Measurements from ENCODE around the gene KCNH6. TPM values are rescaled to one million over a fixed set of nuclear protein-coding genes. Genes with fewer than 3 reads are reported as not detected.

Gene KCNH6
- total RNA-seq, 1 donor from 2014 or later, result not detected

DNA sequence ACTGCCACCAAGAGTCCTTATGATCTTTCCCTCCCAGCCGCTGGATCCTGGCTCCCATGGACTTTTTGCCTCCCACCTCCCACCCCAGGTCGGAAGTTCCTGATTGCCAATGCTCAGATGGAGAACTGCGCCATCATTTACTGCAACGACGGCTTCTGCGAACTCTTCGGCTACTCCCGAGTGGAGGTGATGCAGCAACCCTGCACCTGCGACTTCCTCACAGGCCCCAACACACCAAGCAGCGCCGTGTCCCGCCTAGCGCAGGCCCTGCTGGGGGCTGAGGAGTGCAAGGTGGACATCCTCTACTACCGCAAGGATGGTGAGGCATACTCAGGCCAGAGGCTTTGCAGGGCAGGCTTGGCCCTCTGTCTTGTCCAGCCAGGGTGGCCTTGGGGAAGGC, 893 bp downstream of the KCNH6 start:
- no peaks in the 10 kb centered on the region for H3K4me1 ChIP-seq
- intact Hi-C loops (cut with DNase I), result no loop called here
- H3K27ac ChIP-seq, result no peak overlapping the region
- H3K36me3 ChIP-seq, result no peaks in the 10 kb centered on the region
- no peak overlapping the region for H3K4me3 ChIP-seq
- DNase-seq (ENCODE audit: extremely low spot score in 2 of 2), result no peak
- H3K27me3 ChIP-seq, result no peaks in the 10 kb centered on the region
- no peak for TF ChIP-seq POLR2A (IDR thresholded peaks at IDR 0.05)
- no peak for TF ChIP-seq POLR2AphosphoS5 (IDR thresholded peaks at IDR 0.05; ENCODE audit: insufficient read depth in 1 of 2, low read depth in 1 of 2)
- H3K9me3 ChIP-seq, result no peaks in the 10 kb centered on the region

DNA sequence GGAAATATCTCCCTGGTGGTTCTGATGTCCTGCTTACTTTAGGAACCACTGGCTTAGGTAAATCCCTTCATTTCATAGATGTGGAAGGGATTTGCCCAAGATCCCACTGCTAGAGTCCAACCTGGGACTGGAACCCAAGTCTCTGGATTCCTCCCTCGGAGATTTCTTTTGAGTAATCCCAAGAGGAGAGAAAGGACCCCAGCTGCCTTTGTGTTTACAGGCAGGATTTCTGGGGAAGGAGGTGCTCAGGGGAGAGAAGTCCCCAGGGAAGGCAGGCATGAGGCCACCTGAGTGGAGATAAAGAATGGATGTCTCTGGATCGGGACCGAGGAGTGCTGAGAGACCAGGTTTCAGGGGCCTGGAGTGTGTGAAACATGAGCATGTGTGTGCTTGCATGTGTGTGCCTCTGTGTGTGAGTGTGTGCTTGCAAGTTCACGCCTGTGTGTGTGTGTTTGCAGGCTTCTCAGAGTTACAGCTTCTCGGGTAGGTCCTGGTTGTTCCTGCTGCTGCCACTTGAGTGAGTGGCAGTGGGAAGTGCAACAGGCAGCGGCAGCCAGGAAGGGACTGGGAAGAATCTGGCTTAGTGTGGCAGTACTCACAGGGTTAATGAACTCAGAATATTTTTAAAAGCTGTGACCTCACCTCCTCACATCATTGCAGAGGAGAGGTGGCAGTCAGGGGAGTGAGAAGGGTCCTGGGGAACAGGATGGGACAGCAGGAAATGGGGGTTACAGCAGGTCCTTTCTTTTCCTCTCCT, 2.2 kb downstream of the KCNH6 start:
- H3K9me3 ChIP-seq, result no peaks in the 10 kb centered on the region
- no peaks in the 10 kb centered on the region for H3K4me1 ChIP-seq
- no peaks in the 10 kb centered on the region for H3K36me3 ChIP-seq
- H3K4me3 ChIP-seq, result no peak overlapping the region
- intact Hi-C loops (cut with DNase I), result no loop called here
- DNase-seq (ENCODE audit: extremely low spot score in 2 of 2), result no peak
- H3K27me3 ChIP-seq, result no peaks in the 10 kb centered on the region
- TF ChIP-seq, protein P1, sequence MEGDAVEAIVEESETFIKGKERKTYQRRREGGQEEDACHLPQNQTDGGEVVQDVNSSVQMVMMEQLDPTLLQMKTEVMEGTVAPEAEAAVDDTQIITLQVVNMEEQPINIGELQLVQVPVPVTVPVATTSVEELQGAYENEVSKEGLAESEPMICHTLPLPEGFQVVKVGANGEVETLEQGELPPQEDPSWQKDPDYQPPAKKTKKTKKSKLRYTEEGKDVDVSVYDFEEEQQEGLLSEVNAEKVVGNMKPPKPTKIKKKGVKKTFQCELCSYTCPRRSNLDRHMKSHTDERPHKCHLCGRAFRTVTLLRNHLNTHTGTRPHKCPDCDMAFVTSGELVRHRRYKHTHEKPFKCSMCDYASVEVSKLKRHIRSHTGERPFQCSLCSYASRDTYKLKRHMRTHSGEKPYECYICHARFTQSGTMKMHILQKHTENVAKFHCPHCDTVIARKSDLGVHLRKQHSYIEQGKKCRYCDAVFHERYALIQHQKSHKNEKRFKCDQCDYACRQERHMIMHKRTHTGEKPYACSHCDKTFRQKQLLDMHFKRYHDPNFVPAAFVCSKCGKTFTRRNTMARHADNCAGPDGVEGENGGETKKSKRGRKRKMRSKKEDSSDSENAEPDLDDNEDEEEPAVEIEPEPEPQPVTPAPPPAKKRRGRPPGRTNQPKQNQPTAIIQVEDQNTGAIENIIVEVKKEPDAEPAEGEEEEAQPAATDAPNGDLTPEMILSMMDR (IDR thresholded peaks at IDR 0.05), result no peak
- TF ChIP-seq POLR2AphosphoS5 (IDR thresholded peaks at IDR 0.05; ENCODE audit: insufficient read depth in 1 of 2, low read depth in 1 of 2) (no peak), POLR2A (IDR thresholded peaks at IDR 0.05) (no peak)
- H3K27ac ChIP-seq, result no peak overlapping the region

DNA sequence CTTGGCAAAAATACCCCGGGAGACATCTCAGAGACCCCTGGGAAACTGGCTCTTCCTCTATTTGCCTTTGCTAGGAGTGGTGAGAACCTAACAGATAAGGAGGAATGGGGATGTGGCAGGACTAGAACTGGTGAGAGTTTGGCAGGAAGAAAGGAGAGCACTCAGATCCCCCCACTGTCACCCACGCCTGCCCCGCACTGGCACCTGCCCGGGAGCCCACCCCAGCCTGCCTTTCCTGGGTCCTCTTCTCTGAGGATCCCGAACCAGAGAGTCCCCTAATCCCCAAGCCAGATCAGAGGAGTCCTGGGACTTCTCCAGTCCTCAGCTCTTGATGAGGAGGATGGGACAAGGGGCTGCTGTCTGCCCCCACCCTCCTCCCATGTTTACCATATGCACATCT, 3.7 kb downstream of the KCNH6 start:
- intact Hi-C loops (cut with DNase I), result no loop called here
- no peaks in the 10 kb centered on the region for H3K27me3 ChIP-seq
- no peak overlapping the region for H3K27ac ChIP-seq
- H3K9me3 ChIP-seq, result no peaks in the 10 kb centered on the region
- DNase-seq (ENCODE audit: extremely low spot score in 2 of 2), result no peak
- TF ChIP-seq POLR2A (IDR thresholded peaks at IDR 0.05) (no peak), POLR2AphosphoS5 (IDR thresholded peaks at IDR 0.05; ENCODE audit: insufficient read depth in 1 of 2, low read depth in 1 of 2) (no peak)
- TF ChIP-seq, protein P1 (IDR thresholded peaks at IDR 0.05), result no peak
- no peak overlapping the region for H3K4me3 ChIP-seq
- no peaks in the 10 kb centered on the region for H3K36me3 ChIP-seq
- H3K4me1 ChIP-seq, result no peaks in the 10 kb centered on the region

DNA sequence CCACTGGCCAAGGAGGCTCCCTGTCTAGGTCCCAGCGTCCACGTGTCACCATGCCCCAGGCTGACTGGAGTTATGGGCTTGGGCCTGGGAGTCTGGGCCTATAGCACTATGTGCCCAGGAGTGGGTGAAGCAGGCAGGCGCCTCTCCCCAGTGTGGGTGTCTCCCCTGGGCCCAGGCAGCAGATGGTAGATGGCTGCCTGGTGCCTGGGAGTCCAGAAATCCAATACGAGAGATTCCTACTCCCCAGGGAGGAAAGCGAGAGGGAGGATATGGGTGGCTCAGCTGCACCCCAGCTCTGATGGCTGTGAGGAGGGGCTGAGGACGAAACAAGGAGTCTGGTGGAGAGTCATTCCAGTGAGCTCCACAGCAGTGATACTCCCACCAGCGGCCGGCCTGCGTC, 5.0 kb downstream of the KCNH6 start:
- Histone ChIP-seq H3K27ac (no peak overlapping the region), H3K4me1 (no peaks in the 10 kb centered on the region), H3K36me3 (no peaks in the 10 kb centered on the region), H3K27me3 (no peaks in the 10 kb centered on the region), H3K4me3 (no peak overlapping the region), H3K9me3 (no peaks in the 10 kb centered on the region)
- TF ChIP-seq, protein P1 (IDR thresholded peaks at IDR 0.05), result no peak
- TF ChIP-seq POLR2A (IDR thresholded peaks at IDR 0.05) (no peak), POLR2AphosphoS5 (IDR thresholded peaks at IDR 0.05; ENCODE audit: insufficient read depth in 1 of 2, low read depth in 1 of 2) (no peak)
- intact Hi-C loops (cut with DNase I), result no loop called here
- no peak for DNase-seq (ENCODE audit: extremely low spot score in 2 of 2)

DNA sequence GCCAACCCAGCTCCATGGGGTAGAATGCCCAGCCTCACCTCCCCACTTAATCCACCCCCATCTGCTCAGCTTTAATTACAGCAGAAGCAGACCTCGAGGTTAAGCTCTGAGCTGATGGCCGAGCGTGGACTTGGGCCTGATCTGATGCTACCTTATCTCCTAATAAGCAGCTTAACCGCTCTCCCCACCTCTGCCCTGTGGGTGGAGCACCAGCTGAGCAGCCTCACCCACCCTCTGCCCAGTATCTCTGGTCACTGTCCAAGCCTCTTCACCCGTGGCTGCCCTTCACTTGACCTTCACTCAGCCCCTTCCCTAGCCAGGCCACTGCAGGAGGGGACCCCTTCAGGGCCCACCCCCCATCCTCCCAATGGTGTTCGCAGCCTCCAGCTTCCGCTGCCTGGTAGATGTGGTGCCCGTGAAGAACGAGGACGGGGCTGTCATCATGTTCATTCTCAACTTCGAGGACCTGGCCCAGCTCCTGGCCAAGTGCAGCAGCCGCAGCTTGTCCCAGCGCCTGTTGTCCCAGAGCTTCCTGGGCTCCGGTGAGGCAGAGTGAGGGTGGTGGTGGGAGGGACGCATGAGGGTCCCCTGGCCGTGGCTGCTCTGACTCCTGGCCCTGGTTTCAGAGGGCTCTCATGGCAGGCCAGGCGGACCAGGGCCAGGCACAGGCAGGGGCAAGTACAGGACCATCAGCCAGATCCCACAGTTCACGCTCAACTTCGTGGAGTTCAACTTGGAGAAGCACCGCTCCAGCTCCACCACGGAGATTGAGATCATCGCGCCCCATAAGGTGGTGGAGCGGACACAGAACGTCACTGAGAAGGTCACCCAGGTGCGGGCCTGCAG, 6.8 kb downstream of the KCNH6 start:
- Histone ChIP-seq H3K27me3 (no peaks in the 10 kb centered on the region), H3K4me3 (no peak overlapping the region), H3K27ac (no peak overlapping the region), H3K36me3 (no peaks in the 10 kb centered on the region), H3K4me1 (no peaks in the 10 kb centered on the region), H3K9me3 (no peaks in the 10 kb centered on the region)
- TF ChIP-seq POLR2A (IDR thresholded peaks at IDR 0.05), result no peak
- TF ChIP-seq, protein P1 (IDR thresholded peaks at IDR 0.05), result no peak
- no peak for TF ChIP-seq POLR2AphosphoS5 (IDR thresholded peaks at IDR 0.05; ENCODE audit: insufficient read depth in 1 of 2, low read depth in 1 of 2)
- intact Hi-C loops (cut with DNase I), result loop anchor here (10.0 kb wide), 1 partner anchor 65 kb away; no protein-coding TSS in a partner anchor
- no peak for DNase-seq (ENCODE audit: extremely low spot score in 2 of 2)
